Hepatocyte (in vitro differentiated cells): Measurements from ENCODE around the gene MDP1. TPM values are rescaled to one million over a fixed set of nuclear protein-coding genes. Genes with fewer than 3 reads are reported as not detected.
A peak's percentile ranks its signal among the peaks of the same experiment; 100 is the strongest.

Experiments
- DNase-seq: peaks from one replicate; pipeline ENCODE4 v3.0.0-alpha.2; 2016; ENCODE audit warnings: low spot score
- H2AFZ ChIP-seq: fragments of 200-600 bp; sonication (generic); 2 replicates; pipeline ENCODE4 v1.6.0; 2016; ENCODE audit warnings: antibody characterized with exemption, mild to moderate bottlenecking
- H3K27ac ChIP-seq: fragments of 200-600 bp; sonication (generic); 2 replicates; pipeline ENCODE4 v1.5.1; 2016; ENCODE audit warnings: mild to moderate bottlenecking
- H3K27me3 ChIP-seq: fragments of 200-600 bp; sonication (generic); 2 replicates; pipeline ENCODE4 v1.6.1; 2016
- H3K36me3 ChIP-seq: fragments of 200-600 bp; sonication (generic); replicated peaks from 2 replicates; pipeline ENCODE4 v1.5.1; 2016; ENCODE audit warnings: low read depth; ENCODE audit not compliant: insufficient read depth
- H3K4me1 ChIP-seq: fragments of 200-600 bp; sonication (generic); 2 replicates; pipeline ENCODE4 v1.5.1; 2016; ENCODE audit warnings: mild to moderate bottlenecking, moderate library complexity; ENCODE audit not compliant: insufficient read depth
- H3K4me2 ChIP-seq: fragments of 200-600 bp; sonication (generic); 2 replicates; pipeline ENCODE4 v1.6.0; 2016
- H3K4me3 ChIP-seq: fragments of 200-600 bp; sonication (generic); 2 replicates; pipeline ENCODE4 v1.5.1; 2016; ENCODE audit warnings: mild to moderate bottlenecking
- H3K79me2 ChIP-seq: fragments of 200-600 bp; sonication (generic); 2 replicates; pipeline ENCODE4 v1.6.0; 2017; ENCODE audit warnings: mild to moderate bottlenecking
- H3K9me2 ChIP-seq: fragments of 200-600 bp; sonication (generic); replicated peaks from 2 replicates; pipeline ENCODE4 v1.6.0; 2017; ENCODE audit warnings: mild to moderate bottlenecking; ENCODE audit not compliant: insufficient read depth
- H3K9me3 ChIP-seq: fragments of 200-600 bp; sonication (generic); 2 replicates; pipeline ENCODE4 v1.5.1; 2016; ENCODE audit warnings: low read depth, mild to moderate bottlenecking
- H4K20me1 ChIP-seq: fragments of 200-600 bp; sonication (generic); 2 replicates; pipeline ENCODE4 v1.6.0; 2016; ENCODE audit warnings: mild to moderate bottlenecking; ENCODE audit not compliant: insufficient read depth, poor library complexity, severe bottlenecking
- EZH2 ChIP-seq: fragments of 200-600 bp; sonication (generic); IDR thresholded peaks from 2 replicates; pipeline ENCODE4 v1.6.1; 2016; ENCODE audit warnings: antibody characterized with exemption, mild to moderate bottlenecking, borderline replicate concordance
- EZH2phosphoT487 ChIP-seq: fragments of 200-600 bp; sonication (generic); IDR thresholded peaks from one replicate; pipeline ENCODE4 v1.6.1; 2018; ENCODE audit warnings: antibody characterized with exemption, mild to moderate bottlenecking, low read depth, moderate library complexity; ENCODE audit not compliant: unreplicated experiment, severe bottlenecking
- WGBS: methylation state at CpG from one replicate; pipeline ENCODE4 v1.1.6; 2016; ENCODE audit warnings: low lambda C conversion rate; ENCODE audit errors: missing lambda C conversion rate; 5-methylcytosine and 5-hydroxymethylcytosine counted together
- polyA plus RNA-seq: library from polyadenylated mRNA; unstranded; fragments of >200 nt; fragmentation: Nextera tagmentation; extraction: Ambion mirVana; gene quantifications from 2 replicates; pipeline ENCODE4 v1.2.1, GENCODE V29; 2016
- total RNA-seq: library from RNA; depleted of rRNA; stranded (reverse); fragments of >200 nt; gene quantifications from 2 replicates; pipeline ENCODE4 v1.2.3, GENCODE V29; 2014
- TF ChIP-seq, protein P1 (sequence below): fragments of 200-600 bp; sonication (generic); IDR thresholded peaks from 2 replicates; pipeline ENCODE4 v1.5.1; 2016; ENCODE audit warnings: antibody characterized with exemption, mild to moderate bottlenecking; ENCODE audit not compliant: poor library complexity

Gene MDP1
- total and polyA plus RNA-seq, 2 experiments from 2014 or later: 8.0 to 16.1 TPM

DNA sequence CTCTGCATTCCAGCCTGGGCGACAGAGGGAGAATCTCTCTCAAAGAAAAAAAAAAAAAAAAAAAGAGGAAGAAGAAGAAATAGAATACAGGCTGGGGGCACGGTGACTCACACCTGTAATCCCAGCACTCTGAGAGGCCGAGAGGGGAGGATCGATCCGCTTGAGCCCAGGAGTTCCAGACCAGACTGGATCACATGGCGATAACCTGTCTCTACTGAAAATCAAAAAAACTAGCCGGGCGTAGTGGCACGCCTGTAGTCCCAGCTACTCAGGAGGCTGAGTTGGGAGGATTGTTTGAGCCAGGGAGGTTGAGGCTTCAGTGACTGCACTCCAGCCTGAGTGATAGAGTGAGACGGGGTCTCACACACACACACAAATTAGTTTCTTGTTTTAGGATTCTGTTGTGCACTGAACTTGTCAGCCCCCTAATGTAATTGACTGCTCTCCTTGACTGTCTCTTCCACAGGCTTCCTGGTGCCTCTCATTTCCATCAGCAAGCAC is 27.5 kb upstream of the MDP1 start:
- H3K4me2 ChIP-seq: peak overlapping the region; percentile 75
- peak; percentile 63 for DNase-seq
- peak overlapping the region; percentile 96 for H3K27ac ChIP-seq
- H3K9me2 ChIP-seq: no peaks in the 10 kb centered on the region
- peaks cover 25% of the 10 kb centered on the region for H3K79me2 ChIP-seq
- TF ChIP-seq, protein P1, sequence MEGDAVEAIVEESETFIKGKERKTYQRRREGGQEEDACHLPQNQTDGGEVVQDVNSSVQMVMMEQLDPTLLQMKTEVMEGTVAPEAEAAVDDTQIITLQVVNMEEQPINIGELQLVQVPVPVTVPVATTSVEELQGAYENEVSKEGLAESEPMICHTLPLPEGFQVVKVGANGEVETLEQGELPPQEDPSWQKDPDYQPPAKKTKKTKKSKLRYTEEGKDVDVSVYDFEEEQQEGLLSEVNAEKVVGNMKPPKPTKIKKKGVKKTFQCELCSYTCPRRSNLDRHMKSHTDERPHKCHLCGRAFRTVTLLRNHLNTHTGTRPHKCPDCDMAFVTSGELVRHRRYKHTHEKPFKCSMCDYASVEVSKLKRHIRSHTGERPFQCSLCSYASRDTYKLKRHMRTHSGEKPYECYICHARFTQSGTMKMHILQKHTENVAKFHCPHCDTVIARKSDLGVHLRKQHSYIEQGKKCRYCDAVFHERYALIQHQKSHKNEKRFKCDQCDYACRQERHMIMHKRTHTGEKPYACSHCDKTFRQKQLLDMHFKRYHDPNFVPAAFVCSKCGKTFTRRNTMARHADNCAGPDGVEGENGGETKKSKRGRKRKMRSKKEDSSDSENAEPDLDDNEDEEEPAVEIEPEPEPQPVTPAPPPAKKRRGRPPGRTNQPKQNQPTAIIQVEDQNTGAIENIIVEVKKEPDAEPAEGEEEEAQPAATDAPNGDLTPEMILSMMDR: no peak
- TF ChIP-seq EZH2 (no peak), EZH2phosphoT487 (no peak)
- no peaks in the 10 kb centered on the region for H3K36me3 ChIP-seq
- peaks cover 6% of the 10 kb centered on the region for H3K4me1 ChIP-seq
- H3K4me3 ChIP-seq: peak overlapping the region; percentile 56
- H2AFZ ChIP-seq: peak overlapping the region; percentile 36
- no peaks in the 10 kb centered on the region for H3K27me3 ChIP-seq
- H4K20me1 ChIP-seq: peaks cover 4% of the 10 kb centered on the region
- WGBS: 57% methylated on average over 10 of the region's 10 CpGs
- no peaks in the 10 kb centered on the region for H3K9me3 ChIP-seq

DNA sequence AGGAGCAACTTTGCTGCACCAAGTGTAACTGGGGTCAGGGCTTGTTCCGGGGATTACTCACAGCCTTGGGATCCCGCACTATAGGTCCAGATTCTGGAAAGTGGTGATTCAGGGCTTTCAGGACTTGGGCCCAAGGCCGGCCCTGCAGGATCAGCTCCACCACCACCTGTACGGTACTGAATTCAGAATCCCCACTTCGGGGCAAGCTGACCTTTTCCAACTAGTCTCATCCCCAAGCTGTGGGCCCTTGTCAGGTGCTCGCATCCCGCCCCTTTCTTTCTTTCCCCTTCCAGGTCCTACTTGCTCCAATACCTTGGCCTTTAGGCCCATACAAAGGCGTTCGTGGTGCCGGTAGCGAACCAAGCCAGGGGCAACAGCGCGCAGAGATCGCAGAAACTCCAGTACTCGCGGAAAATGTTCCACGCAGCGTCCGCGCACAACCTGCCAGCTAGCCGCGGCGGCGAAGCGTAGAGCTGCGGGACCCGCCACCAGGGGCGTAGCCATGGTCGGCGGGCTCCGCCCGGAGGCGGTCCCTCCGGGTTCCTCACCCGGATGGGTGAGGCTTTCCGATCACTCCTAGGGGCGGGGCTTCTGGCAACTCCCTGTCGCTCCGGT is 26.1 kb upstream of the MDP1 start:
- Histone ChIP-seq H3K27ac (peak overlapping the region; percentile 96), H3K27me3 (no peaks in the 10 kb centered on the region), H4K20me1 (peaks cover 4% of the 10 kb centered on the region), H3K9me3 (no peaks in the 10 kb centered on the region), H3K4me2 (peak overlapping the region; percentile 75), H3K79me2 (peaks cover 25% of the 10 kb centered on the region), H3K4me1 (peaks cover 6% of the 10 kb centered on the region), H3K36me3 (no peaks in the 10 kb centered on the region), H3K4me3 (peak overlapping the region; percentile 44), H3K9me2 (no peaks in the 10 kb centered on the region), H2AFZ (peak overlapping the region; percentile 37)
- TF ChIP-seq EZH2 (no peak), EZH2phosphoT487 (no peak)
- TF ChIP-seq, protein P1: peak; percentile 40
- WGBS: 2% methylated on average over 39 of the region's 39 CpGs
- peak; percentile 98 for DNase-seq

- Histone ChIP-seq H3K4me3 (no peak overlapping the region), H3K27ac (no peak overlapping the region), H3K9me3 (no peaks in the 10 kb centered on the region), H3K4me1 (peaks cover 6% of the 10 kb centered on the region), H4K20me1 (peaks cover 4% of the 10 kb centered on the region), H2AFZ (no peak overlapping the region), H3K9me2 (no peaks in the 10 kb centered on the region), H3K27me3 (no peaks in the 10 kb centered on the region), H3K36me3 (no peaks in the 10 kb centered on the region), H3K79me2 (peaks cover 32% of the 10 kb centered on the region), H3K4me2 (no peak overlapping the region)
- no peak for DNase-seq
- TF ChIP-seq EZH2phosphoT487 (no peak), EZH2 (no peak)
- TF ChIP-seq, protein P1: no peak
- 96% methylated on average over 9 of the region's 9 CpGs for WGBS
Measured at GRCh38 chr14:24240110-24240918, 24.4 kb upstream of the MDP1 start.
